Measurements from ENCODE around the gene SCGB2B2. TPM values are rescaled to one million over a fixed set of nuclear protein-coding genes. Genes with fewer than 3 reads are reported as not detected.

Gene SCGB2B2
- total and polyA plus RNA-seq, 9 donors = 0.22 to 1.6 (median 0.35) TPM

DNA sequence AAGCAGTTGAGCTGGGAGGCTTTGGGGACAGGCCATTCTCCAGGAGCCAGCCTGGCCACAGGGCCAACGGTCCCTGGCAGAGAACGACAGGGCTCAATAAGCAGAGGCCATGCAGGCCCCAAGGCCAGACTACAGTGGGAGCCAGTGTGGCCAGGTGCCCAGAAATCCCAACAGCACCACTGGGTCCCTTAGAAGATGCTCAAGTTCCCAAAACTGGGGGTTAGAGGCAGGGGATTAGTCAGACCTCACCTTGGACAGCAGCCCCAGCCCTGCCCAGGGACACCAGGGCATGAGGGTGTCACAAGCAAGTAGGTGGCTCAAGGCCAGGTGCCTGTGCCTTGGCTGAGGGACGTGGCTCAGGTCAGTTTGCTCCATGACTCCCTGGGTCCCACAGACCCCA, 12.8 kb downstream of the SCGB2B2 start:
- Histone ChIP-seq H3K27me3 (ENCODE audit: control insufficient read depth, insufficient read depth, low read length) (no peaks in the 10 kb centered on the region), H3K27ac (ENCODE audit: low read length) (no peak overlapping the region), H3K9me3 (replicated peaks; ENCODE audit: control insufficient read depth, low read depth, low read length) (no peaks in the 10 kb centered on the region), H3K4me1 (ENCODE audit: control insufficient read depth, insufficient read depth, low read length) (no peaks in the 10 kb centered on the region), H3K36me3 (ENCODE audit: control insufficient read depth, insufficient read depth, low read length) (no peaks in the 10 kb centered on the region), H3K4me3 (ENCODE audit: low read length) (no peak overlapping the region)
- WGBS (ENCODE audit: insufficient coverage) = 43% methylated on average over 3 of the region's 3 CpGs
- DNase-seq = no peak

DNA sequence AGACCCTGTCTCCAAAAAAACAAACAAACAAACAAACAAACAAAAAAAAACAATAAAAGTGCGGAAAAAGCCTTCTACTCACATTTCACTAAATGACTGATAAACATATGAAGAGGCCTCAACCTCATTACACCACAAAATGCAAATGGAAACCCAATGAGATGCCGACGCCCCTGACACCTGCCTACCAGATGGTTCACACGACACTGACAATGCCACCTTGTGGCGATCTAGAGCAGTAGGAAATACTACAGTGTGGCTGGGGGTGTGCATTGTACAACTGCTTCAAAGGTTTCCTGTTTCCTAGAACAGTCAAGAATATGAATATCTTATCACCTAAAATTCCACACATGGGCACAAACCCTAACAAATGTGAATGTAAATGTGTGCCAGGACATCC, 14.0 kb downstream of the SCGB2B2 start:
- Histone ChIP-seq H3K9me3 (replicated peaks; ENCODE audit: control insufficient read depth, low read depth, low read length) (no peaks in the 10 kb centered on the region), H3K27ac (ENCODE audit: low read length) (no peak overlapping the region), H3K4me1 (ENCODE audit: control insufficient read depth, insufficient read depth, low read length) (no peaks in the 10 kb centered on the region), H3K36me3 (ENCODE audit: control insufficient read depth, insufficient read depth, low read length) (no peaks in the 10 kb centered on the region), H3K27me3 (ENCODE audit: control insufficient read depth, insufficient read depth, low read length) (no peaks in the 10 kb centered on the region), H3K4me3 (ENCODE audit: low read length) (no peak overlapping the region)
- no peak for DNase-seq
- WGBS (ENCODE audit: insufficient coverage) = no CpG with 5 or more reads among the region's 5 CpGs

DNA sequence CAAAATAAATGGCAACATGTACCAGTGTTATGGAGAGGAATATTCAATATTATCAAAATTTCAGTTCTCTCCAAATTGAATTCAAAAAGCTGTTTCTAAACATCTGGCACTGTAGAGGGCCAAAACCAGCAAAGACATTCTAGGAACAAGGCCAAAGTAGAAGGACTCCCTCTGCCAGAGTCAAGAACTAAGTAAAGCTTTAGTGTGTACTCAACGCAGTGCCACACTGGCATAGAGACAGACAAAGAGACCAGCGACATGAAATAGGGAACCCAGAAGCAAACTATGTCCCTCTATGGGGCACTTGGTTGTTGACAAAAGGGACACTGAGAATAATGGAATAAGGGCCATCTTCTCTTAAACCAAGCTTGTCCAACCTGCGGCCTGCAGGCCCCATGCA, 15.6 kb downstream of the SCGB2B2 start:
- Histone ChIP-seq H3K4me1 (ENCODE audit: control insufficient read depth, insufficient read depth, low read length) (no peaks in the 10 kb centered on the region), H3K4me3 (ENCODE audit: low read length) (no peak overlapping the region), H3K27me3 (ENCODE audit: control insufficient read depth, insufficient read depth, low read length) (no peaks in the 10 kb centered on the region), H3K9me3 (replicated peaks; ENCODE audit: control insufficient read depth, low read depth, low read length) (no peaks in the 10 kb centered on the region), H3K27ac (ENCODE audit: low read length) (no peak overlapping the region), H3K36me3 (ENCODE audit: control insufficient read depth, insufficient read depth, low read length) (no peaks in the 10 kb centered on the region)
- no peak for DNase-seq
- 100% methylated on average over 1 of the region's 3 CpGs for WGBS (ENCODE audit: insufficient coverage)

DNA sequence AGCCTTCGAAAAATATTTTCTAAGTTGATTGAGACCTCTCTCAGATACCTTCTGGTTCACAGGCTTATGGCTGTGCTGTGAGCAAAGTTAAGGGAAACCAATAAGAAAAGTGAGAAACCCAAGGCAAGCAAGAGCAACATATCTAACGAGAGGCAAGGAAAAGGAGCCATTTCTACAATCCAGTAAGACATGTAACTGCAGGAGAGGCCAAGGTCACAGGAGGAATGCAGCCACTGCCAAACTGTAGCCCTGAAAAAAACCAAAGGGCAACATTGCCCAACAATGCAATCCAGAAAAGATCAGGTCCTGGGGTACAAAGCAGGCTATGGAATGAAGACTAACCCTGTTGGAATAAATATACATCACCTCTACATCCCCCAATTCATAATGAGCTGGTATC, 21.3 kb downstream of the SCGB2B2 start:
- no peaks in the 10 kb centered on the region for H3K27me3 ChIP-seq (ENCODE audit: control insufficient read depth, insufficient read depth, low read length)
- WGBS (ENCODE audit: insufficient coverage) = 80% methylated on average over 1 of the region's 2 CpGs
- no peak overlapping the region for H3K4me3 ChIP-seq (ENCODE audit: low read length)
- no peaks in the 10 kb centered on the region for H3K36me3 ChIP-seq (ENCODE audit: control insufficient read depth, insufficient read depth, low read length)
- no peaks in the 10 kb centered on the region for H3K4me1 ChIP-seq (ENCODE audit: control insufficient read depth, insufficient read depth, low read length)
- peaks cover 4% of the 10 kb centered on the region for H3K9me3 ChIP-seq (replicated peaks; ENCODE audit: control insufficient read depth, low read depth, low read length)
- DNase-seq = no peak
- no peak overlapping the region for H3K27ac ChIP-seq (ENCODE audit: low read length)

DNA sequence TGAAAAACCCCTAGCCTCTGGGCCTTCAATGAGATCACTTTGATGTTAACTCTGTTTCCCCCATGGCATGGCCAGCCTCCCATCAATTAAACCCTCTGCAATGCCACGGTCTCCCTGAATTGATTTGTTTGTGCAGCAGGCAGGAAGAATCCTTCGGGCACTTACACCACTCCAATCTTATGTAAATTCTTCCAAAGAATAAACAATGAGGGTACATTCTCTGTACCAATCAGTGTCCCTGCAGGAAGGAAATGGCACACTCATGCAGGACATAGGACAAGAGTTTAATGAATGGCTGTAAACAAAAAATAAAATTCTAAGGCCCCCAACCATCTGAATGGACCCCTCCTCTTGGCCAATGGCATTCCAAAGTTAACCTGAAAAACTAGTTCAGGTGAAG, 22.2 kb downstream of the SCGB2B2 start:
- Histone ChIP-seq H3K4me1 (ENCODE audit: control insufficient read depth, insufficient read depth, low read length) (no peaks in the 10 kb centered on the region), H3K4me3 (ENCODE audit: low read length) (no peak overlapping the region), H3K36me3 (ENCODE audit: control insufficient read depth, insufficient read depth, low read length) (no peaks in the 10 kb centered on the region), H3K9me3 (replicated peaks; ENCODE audit: control insufficient read depth, low read depth, low read length) (peaks cover 4% of the 10 kb centered on the region), H3K27ac (ENCODE audit: low read length) (no peak overlapping the region), H3K27me3 (ENCODE audit: control insufficient read depth, insufficient read depth, low read length) (no peaks in the 10 kb centered on the region)
- no peak for DNase-seq
- WGBS (ENCODE audit: insufficient coverage) = no CpG with 5 or more reads among the region's 2 CpGs

DNA sequence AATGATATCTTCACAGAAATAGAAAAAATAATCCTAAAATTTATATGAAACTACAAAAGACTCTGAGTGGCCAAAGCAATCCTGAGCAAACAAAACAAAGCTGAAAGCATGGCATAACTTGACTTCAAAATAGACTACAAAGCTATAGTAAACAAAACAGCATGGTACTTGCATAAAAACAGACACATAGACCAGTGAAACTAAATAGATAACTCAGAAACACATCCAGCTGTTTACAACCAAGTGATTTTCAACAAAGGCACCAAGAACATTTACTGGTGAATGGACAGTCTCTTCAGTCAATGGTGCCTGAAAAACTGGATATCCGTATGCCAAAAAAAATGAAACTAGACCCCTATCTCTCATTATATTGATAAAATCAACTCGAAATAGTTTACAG, 25.2 kb downstream of the SCGB2B2 start:
- Histone ChIP-seq H3K36me3 (ENCODE audit: control insufficient read depth, insufficient read depth, low read length) (no peaks in the 10 kb centered on the region), H3K4me3 (ENCODE audit: low read length) (no peak overlapping the region), H3K9me3 (replicated peaks; ENCODE audit: control insufficient read depth, low read depth, low read length) (peaks cover 4% of the 10 kb centered on the region), H3K27me3 (ENCODE audit: control insufficient read depth, insufficient read depth, low read length) (no peaks in the 10 kb centered on the region), H3K4me1 (ENCODE audit: control insufficient read depth, insufficient read depth, low read length) (no peaks in the 10 kb centered on the region), H3K27ac (ENCODE audit: low read length) (no peak overlapping the region)
- DNase-seq = no peak
- WGBS (ENCODE audit: insufficient coverage) = no CpG with 5 or more reads among the region's 2 CpGs

DNA sequence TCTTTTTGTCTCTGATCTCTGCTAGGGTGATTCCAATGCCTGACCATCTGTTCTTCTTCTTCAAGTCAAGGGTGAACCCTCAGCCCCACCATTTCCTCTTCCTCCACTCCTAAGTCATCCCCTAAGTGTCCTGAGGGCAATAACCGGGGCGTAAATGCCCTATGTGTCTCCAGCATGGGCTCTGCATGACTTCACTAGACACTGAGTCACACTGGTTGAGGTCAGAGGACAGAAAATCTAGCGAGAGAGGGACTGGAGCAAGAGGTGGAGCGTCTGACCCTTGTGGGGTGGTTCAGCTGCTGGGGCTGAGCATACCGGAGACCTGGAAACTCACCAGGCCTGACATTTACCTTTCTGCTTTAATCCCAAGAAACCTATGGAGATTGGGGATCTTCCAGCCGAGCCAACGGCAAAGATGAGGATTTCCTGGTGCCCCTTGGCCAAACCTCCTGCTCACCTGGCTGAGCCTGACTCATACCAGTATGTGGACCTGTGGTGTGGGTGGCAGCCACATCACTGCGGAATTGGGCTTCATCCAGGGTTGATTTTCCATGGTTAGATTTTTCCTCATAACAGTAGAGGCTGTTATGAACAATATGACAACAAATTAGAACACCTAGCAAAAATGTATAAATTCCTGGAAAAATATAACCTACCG, 26.9 kb downstream of the SCGB2B2 start:
- H3K9me3 ChIP-seq (replicated peaks; ENCODE audit: control insufficient read depth, low read depth, low read length) = peaks cover 4% of the 10 kb centered on the region
- no peaks in the 10 kb centered on the region for H3K36me3 ChIP-seq (ENCODE audit: control insufficient read depth, insufficient read depth, low read length)
- H3K4me3 ChIP-seq (ENCODE audit: low read length) = no peak overlapping the region
- H3K27me3 ChIP-seq (ENCODE audit: control insufficient read depth, insufficient read depth, low read length) = no peaks in the 10 kb centered on the region
- H3K27ac ChIP-seq (ENCODE audit: low read length) = no peak overlapping the region
- H3K4me1 ChIP-seq (ENCODE audit: control insufficient read depth, insufficient read depth, low read length) = peaks cover 17% of the 10 kb centered on the region
- 89% methylated on average over 6 of the region's 9 CpGs for WGBS (ENCODE audit: insufficient coverage)
- DNase-seq = no peak

DNA sequence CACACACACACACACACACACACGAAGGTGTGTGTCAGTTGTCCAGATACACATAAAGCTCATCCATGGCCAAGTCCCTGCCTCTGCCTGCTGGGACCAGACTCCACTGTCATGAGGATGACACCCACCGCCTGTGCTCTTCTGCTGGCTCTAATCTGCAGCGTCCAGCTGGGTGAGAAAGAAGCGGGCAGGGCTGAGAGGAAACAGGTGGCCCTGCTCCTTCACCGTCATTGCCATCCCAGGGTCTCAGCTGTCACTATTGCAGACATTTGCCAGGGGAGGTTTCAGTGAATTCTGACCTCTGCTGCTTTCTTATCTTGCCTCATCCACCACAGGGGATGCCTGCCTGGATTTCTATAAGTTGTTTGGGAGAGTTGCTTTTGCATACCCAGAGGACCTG, 31.4 kb downstream of the SCGB2B2 start:
- 29% methylated on average over 3 of the region's 5 CpGs for WGBS (ENCODE audit: insufficient coverage)
- Histone ChIP-seq H3K4me1 (ENCODE audit: control insufficient read depth, insufficient read depth, low read length) (peaks cover 21% of the 10 kb centered on the region), H3K4me3 (ENCODE audit: low read length) (no peak overlapping the region), H3K36me3 (ENCODE audit: control insufficient read depth, insufficient read depth, low read length) (no peaks in the 10 kb centered on the region), H3K27me3 (ENCODE audit: control insufficient read depth, insufficient read depth, low read length) (no peaks in the 10 kb centered on the region), H3K9me3 (replicated peaks; ENCODE audit: control insufficient read depth, low read depth, low read length) (no peaks in the 10 kb centered on the region), H3K27ac (ENCODE audit: low read length) (peak overlapping the region; percentile 65)
- peak; percentile 79 for DNase-seq

DNA sequence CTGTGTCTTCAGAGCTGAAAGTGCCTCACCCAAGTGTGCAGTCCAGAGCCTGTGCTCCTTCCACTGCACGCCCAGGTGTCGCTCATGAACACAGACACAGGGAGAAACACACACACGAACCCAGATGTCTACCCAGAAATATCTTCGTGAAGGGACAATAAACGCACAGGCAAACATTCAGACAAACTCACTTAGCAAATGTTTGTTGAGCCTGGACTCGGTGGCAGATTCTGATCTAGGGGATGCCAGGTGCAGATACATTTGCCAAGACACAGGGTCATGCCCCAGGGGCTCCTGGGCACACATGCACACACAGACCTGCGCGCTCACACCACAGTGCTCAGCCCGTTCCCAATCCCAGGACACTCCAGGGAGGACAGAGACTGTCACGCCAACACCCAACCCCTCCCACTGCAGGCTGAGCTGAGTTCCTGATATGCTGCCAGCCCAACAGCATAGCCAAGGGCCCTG, 31.9 kb downstream of the SCGB2B2 start:
- peaks cover 21% of the 10 kb centered on the region for H3K4me1 ChIP-seq (ENCODE audit: control insufficient read depth, insufficient read depth, low read length)
- H3K36me3 ChIP-seq (ENCODE audit: control insufficient read depth, insufficient read depth, low read length) = no peaks in the 10 kb centered on the region
- DNase-seq = peak; percentile 36
- no peak overlapping the region for H3K4me3 ChIP-seq (ENCODE audit: low read length)
- H3K27ac ChIP-seq (ENCODE audit: low read length) = peak overlapping the region; percentile 65
- H3K9me3 ChIP-seq (replicated peaks; ENCODE audit: control insufficient read depth, low read depth, low read length) = no peaks in the 10 kb centered on the region
- 53% methylated on average over 9 of the region's 10 CpGs for WGBS (ENCODE audit: insufficient coverage)
- H3K27me3 ChIP-seq (ENCODE audit: control insufficient read depth, insufficient read depth, low read length) = no peaks in the 10 kb centered on the region

DNA sequence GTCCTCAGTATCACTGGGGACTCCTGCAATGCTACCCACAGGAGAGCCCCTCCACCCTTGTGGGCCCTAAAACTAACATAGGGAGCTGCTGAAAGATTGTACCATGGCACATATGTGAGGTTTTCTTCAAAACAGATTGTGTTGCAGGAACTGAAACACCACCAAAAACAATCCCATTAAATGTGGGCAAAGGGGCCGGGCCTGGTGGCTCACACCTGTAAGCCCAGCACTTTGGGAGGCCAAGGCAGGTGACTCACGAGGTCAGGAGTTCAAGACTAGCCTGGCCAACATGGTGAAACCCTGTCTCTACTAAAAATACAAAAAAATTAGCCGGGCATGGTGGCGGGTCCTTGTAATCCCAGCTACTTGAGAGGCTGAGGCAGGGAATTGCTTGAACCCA, 34.7 kb downstream of the SCGB2B2 start:
- no peak overlapping the region for H3K27ac ChIP-seq (ENCODE audit: low read length)
- 56% methylated on average over 2 of the region's 4 CpGs for WGBS (ENCODE audit: insufficient coverage)
- no peaks in the 10 kb centered on the region for H3K36me3 ChIP-seq (ENCODE audit: control insufficient read depth, insufficient read depth, low read length)
- H3K9me3 ChIP-seq (replicated peaks; ENCODE audit: control insufficient read depth, low read depth, low read length) = no peaks in the 10 kb centered on the region
- DNase-seq = no peak
- no peaks in the 10 kb centered on the region for H3K27me3 ChIP-seq (ENCODE audit: control insufficient read depth, insufficient read depth, low read length)
- no peak overlapping the region for H3K4me3 ChIP-seq (ENCODE audit: low read length)
- peaks cover 21% of the 10 kb centered on the region for H3K4me1 ChIP-seq (ENCODE audit: control insufficient read depth, insufficient read depth, low read length)
